Esophagus muscularis mucosa (tissue), 3 donors: ENCODE data around the gene TLCD1.

Experiments used
- POLR2A ChIP-seq: fragments of 450-650 bp; IDR thresholded peaks from one replicate; pipeline ENCODE4 v1.6.1; 2017; ENCODE audit warnings: antibody characterized with exemption, moderate library complexity, mild to moderate bottlenecking, low read depth
- POLR2AphosphoS5 ChIP-seq, 2 donors: sonication (generic); formaldehyde crosslinking; IDR thresholded peaks; one replicate each; pipeline ENCODE4 v1.6.1; 2017; ENCODE audit warnings: antibody characterized with exemption in 2 of 2
- TF ChIP-seq, protein P1 (sequence below), 3 experiments: fragments of 200-600 bp in 2 of 3; fragments of 450-650 bp in 1 of 3; sonication (generic) in 2 of 3; IDR thresholded peaks; one replicate each; pipeline ENCODE4 v1.5.1; 2017 to 2019; ENCODE audit warnings: antibody characterized with exemption in 3 of 3, mild to moderate bottlenecking in 2 of 3, moderate library complexity in 1 of 3

- TF ChIP-seq POLR2A (no peak), POLR2AphosphoS5 (IDR thresholded peaks at IDR 0.05) (no peak)
- TF ChIP-seq, protein P1, sequence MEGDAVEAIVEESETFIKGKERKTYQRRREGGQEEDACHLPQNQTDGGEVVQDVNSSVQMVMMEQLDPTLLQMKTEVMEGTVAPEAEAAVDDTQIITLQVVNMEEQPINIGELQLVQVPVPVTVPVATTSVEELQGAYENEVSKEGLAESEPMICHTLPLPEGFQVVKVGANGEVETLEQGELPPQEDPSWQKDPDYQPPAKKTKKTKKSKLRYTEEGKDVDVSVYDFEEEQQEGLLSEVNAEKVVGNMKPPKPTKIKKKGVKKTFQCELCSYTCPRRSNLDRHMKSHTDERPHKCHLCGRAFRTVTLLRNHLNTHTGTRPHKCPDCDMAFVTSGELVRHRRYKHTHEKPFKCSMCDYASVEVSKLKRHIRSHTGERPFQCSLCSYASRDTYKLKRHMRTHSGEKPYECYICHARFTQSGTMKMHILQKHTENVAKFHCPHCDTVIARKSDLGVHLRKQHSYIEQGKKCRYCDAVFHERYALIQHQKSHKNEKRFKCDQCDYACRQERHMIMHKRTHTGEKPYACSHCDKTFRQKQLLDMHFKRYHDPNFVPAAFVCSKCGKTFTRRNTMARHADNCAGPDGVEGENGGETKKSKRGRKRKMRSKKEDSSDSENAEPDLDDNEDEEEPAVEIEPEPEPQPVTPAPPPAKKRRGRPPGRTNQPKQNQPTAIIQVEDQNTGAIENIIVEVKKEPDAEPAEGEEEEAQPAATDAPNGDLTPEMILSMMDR (IDR thresholded peaks at IDR 0.05), result no peak
Measured at GRCh38 chr17:28711723-28712031, 14.4 kb downstream of the TLCD1 start, which contains the start of gene PROCA1.
